Large intestine (tissue), 1 donor: ENCODE results near the gene USP4. TPM values are rescaled to one million over a fixed set of nuclear protein-coding genes. Genes with fewer than 3 reads are reported as not detected.

Source experiments
- polyA plus RNA-seq: library from polyadenylated mRNA; unstranded; fragments of 120-200 nt; gene quantifications from one replicate; pipeline ENCODE4 v1.2.1, GENCODE V29; 2013

Gene USP4
- polyA plus RNA-seq, 1 donor: 48.6 TPM

Other genes with a start within 250 kb of the USP4 start
- gene QRICH1, start 246.0 kb downstream of the USP4 start, polyA plus RNA-seq: 58.0 TPM
- 291 TPM for gene QARS1, start 235.3 kb downstream of the USP4 start, polyA plus RNA-seq
- 40.4 TPM for gene USP19, start 219.2 kb downstream of the USP4 start, polyA plus RNA-seq
- 209 TPM for gene LAMB2, start 207.0 kb downstream of the USP4 start, polyA plus RNA-seq
- 21.4 TPM for gene CCDC71, start 173.7 kb downstream of the USP4 start, polyA plus RNA-seq
- gene KLHDC8B, start 168.5 kb downstream of the USP4 start, polyA plus RNA-seq: 85.6 TPM
- 9.5 TPM for gene C3orf62, start 62.8 kb downstream of the USP4 start, polyA plus RNA-seq
- gene GPX1, start 18.3 kb upstream of the USP4 start, polyA plus RNA-seq: 218 TPM
- gene RHOA, start 71.9 kb upstream of the USP4 start, polyA plus RNA-seq: 332 TPM
- 23.7 TPM for gene TCTA, start 72.4 kb upstream of the USP4 start, polyA plus RNA-seq
- gene AMT, start 82.4 kb upstream of the USP4 start, polyA plus RNA-seq: 42.3 TPM
- gene NICN1, start 89.3 kb upstream of the USP4 start, polyA plus RNA-seq: 14.8 TPM
- 41.7 TPM for gene DAG1, start 130.2 kb upstream of the USP4 start, polyA plus RNA-seq
- gene BSN, start 214.4 kb upstream of the USP4 start, polyA plus RNA-seq: 1.3 TPM